Stromal cell of bone marrow (primary cell): ENCODE data around the gene LRMDA.
A peak's percentile ranks its signal among the peaks of the same experiment; 100 is the strongest.

Experiments
- DNase-seq: peaks from one replicate; pipeline ENCODE4 v3.0.0-alpha.2; 2012; ENCODE audit warnings: low read depth

The LRMDA gene

DNA sequence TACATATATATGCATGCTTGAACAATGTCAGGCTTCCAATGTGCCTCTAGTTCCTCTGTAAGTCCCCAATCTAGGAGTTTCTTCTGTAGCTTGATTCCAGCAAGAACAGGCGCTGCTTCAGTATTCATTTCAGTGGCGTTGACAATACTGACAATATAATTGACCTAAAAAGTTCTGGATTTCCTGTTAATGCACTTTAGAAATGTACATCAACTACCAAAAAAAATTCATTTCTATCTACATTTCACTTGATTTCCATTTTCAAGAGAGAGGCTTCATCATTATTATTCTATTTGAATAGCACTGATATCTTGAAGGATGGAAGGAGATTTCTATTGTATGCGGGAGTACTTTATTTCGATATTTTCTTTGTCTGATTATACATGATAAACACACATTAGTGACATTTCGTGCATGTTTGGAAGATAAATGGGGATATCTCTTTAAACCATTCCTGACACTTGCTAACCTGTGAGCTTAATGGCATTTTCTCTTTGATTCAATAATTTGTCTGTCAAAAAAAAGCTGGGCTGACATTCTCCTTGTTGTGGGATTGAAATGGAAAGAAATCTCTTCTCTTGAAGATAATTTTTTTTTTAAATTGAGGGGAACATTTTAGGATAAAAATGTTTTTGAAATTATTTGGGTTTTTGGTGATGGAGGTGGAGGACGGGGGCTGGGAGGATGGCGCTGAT, 568.2 kb downstream of the LRMDA start:
- no peak for DNase-seq

- no peak for DNase-seq
Observed at GRCh38 chr10:76000550-76000949, 569.1 kb downstream of the LRMDA start.

DNA sequence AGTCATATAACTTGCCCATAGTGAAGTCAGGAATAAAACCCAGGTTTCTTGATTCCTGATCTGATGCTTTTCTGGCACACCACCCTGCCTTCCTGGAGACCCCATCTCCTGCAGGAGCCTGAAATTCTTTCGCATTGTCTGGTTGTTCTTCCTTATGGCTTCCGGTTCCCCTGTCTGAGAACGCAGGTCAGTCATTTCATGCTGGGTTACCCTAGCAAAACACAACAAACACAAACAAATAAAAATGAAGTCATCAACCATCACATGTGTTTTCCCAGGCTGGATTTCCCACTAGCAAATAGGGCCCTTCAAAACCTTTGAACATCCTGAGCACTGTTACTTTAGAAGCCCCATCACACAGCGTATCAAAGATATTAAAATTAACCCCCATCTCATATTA, 569.6 kb downstream of the LRMDA start:
- DNase-seq, result no peak

- no peak for DNase-seq
Observed at GRCh38 chr10:76001461-76001860, 570.0 kb downstream of the LRMDA start.

DNA sequence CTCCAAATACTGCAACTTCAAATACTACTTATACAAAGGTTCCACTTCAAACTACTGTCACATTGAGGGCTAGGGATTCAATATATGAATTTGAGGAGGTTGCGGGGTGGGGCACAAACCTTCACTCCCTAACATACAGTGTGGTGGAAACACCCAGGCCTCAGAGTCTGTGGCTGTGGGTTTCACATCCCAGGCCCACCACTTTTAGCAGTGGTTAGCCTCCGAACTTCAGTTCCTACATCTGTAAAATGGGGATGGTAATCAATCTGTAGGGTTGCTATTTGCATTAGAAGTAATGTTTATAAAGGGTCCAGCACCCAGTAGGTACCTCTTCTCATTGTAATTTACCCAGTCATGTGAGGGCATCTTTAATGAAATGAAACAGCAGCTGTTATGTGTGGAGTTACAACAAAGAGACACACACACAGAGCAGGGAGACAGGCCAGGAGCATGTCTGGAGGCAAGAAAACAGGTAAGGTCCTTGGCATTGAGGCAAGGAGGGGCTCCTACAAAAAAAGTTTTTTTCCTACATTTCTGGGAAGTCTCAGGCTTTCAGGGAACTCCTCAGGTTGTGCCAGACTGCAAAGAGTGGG, 570.9 kb downstream of the LRMDA start:
- DNase-seq, result no peak

GRCh38 chr10:76007667-76008181, 576.3 kb downstream of the LRMDA start:
- DNase-seq, result no peak

DNA sequence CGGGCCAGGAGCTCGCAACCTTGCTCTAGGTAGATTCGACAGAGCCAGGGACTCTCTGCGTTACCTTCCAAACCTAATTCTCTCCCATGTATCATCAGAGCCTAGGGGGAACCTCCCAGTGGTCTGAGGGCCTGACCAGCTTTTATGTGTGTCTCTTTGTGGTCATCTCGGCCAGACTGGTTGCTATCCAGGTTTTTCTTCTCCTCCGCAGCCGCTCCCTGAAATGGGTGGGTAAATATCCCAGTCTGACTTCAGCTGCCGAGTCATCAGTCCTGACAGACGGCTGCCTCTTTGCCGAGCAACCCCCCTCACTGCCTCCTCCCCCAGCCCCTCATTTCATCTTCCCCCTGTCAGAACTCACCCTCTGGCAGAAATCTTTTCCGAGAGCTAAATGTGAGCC, 578.1 kb downstream of the LRMDA start:
- no peak for DNase-seq

- no peak for DNase-seq
Observed at GRCh38 chr10:76010703-76011102, 579.3 kb downstream of the LRMDA start.

DNA sequence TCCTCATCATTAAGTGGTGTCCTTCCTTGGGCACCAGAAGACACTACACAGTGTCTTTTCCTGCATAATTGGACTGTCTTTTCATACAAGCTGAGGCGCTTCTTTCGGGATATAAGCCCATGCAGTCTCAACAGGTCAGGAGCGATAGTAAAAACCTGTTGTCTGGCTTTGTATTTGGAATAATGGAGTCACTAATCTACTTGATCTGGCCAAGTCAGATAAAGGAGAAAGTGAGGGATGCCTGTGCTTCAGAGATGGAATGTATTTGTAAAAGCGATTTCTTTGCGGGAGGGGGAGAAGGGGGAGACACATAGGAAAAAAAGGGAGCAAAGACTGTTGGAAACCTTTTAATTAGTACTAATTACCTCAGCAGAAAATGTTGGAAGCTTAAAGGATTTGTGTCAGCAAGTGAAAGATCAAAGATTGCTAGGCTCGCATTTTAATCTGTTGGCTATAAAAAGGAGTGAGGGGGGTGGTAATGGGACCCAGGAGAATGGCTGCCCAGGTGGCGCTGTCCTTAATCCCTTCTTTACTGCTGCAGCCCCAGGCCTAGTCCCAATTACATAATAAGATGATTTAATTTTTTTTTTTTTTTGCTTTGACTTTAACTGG, 581.4 kb downstream of the LRMDA start:
- DNase-seq, result no peak

DNA sequence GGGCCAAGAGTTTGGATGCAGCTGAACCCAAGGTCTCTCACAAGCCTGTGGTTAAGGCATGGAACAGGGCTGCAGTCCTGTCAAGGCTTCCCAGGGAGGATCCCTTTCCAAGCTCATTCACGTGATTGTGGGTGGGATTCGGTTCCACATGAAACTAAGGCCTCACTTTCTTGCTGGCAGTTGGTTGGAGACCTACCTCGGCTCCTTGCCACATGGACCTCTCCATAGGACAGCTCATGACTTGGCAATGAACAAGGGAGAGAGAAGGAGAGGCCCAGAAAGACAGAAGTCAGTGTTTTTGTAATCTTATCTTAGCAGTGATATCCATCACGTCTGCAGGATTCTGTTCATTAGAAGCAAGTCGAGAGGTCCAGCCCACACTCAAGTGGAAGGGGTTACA, 583.8 kb downstream of the LRMDA start:
- peak; percentile 36 for DNase-seq

DNA sequence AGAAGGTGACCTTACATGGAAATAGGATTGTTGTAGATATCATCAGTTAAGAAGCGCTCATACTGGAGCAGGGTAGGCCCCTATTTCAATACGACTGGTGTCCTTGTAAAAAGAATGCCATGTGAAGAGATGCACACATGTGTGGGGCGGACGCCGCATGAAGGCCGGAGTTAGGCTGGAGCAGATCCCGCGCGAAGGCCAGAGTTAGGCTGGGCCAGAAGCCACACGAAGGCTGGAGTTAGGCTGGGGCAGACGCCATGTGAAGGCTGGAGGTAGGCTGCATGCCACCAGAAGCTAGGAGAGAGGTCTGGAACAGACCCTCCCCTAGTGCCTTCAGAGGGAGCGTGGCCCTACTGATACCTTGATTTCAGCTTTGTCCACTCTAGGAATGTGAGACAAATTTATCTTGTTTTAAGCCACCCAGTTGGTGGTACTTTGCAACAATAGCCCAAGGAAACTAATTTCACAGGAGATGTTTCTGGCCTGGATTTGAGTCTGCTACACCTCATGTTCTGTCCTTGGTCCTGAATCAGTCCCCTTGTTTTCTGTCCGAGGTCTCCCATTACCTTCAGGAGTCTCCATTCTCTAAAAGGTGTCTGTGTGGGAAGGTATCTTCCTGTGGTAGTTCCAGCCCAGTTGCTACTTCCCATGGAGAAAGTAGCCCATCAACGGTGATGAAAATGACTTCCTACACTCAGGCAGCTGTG, 585.8 kb downstream of the LRMDA start:
- no peak for DNase-seq

DNA sequence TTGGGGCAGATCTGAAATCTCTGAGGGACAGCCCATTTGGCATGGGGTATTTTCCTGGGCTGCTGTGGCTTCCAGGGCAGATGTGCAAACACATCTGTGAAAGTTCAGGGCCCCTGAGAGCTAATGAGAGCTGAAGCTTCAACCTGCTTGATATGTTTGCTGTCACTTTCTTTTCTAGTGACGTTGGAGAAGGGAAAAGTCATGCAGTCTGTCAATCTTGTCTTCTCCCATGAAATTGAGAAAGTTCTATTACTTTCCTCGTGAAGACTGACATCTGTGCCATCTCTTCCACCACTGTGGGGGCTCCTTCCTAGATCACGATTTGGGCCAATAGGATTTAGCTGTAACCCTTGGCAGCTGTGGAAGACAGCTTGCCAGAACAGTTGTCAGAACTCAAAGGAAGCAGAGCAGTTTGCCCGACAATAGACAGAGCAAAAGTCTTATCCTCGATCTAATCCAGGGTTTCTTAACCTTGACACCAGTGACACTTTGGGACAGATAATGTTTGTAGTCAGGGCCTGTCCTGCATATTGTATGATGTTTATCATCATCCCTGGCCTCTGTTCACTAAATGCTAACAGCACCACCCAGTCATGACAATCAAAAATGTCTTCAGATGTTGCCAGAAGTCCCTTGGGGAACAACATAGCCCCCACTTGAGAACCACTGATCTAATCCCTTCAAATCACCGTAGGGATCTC, 586.5 kb downstream of the LRMDA start:
- no peak for DNase-seq

DNA sequence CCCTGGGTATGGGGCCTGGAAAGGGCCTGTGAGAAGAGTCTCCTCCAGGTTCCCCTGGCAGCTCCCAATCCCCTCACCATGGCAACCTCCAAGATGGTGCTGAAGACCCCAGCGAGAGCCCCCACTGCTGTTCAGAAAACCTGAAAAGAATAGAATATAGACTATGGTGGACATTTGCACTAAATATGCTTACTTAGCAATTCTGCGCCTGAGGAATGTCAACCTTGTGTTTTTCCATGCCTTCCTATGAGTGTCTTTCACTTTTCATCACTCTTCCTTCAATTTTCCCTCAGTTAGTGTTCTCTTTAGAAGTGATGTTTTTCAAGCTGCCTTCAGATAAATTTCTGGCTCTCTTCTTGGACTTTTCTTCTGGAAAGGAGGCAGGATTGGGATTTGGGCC, 589.2 kb downstream of the LRMDA start:
- DNase-seq, result no peak

GRCh38 chr10:76021398-76021797, 590.0 kb downstream of the LRMDA start:
- DNase-seq, result no peak

DNA sequence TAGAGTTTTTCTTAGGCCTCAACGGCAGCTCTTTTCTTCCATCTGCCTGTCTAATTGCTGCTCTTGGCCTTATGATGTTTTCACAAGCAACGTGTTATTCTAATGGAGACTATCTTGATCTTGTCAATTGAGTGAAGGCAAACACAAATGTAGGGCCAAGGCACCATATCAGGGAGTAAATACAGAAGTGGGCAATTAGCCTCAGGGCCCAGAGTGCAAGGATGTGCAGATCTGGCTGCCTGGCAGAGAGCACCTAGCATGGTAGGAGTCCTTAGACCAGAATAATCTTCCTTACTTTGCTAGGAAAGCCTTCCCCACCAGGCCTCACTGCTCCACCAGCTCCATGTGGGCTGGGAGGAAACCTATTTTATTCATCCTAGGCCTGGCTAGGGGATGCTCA, 590.9 kb downstream of the LRMDA start:
- no peak for DNase-seq

DNA sequence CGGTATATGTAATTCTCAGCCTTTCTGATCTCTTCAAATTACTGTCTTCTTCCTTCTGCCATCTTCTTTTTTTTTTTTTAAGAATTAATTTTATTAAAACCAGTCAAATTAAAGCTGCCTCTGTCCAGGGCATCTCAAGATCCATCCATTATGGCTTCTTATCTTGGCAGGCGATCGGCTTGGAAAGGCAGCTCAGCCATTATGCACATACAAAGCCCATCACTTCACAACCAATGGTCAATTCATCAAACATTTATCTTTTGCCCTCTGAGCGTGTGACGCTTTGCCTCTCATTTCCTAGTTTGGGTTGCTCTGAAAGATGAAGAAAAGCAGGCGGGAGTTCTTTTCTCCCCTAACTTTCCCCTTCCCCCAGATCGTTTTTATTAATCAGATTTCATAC, 591.6 kb downstream of the LRMDA start:
- DNase-seq, result no peak

GRCh38 chr10:76024460-76025123, 593.2 kb downstream of the LRMDA start:
- DNase-seq, result no peak

- DNase-seq, result no peak
Observed at GRCh38 chr10:76025124-76025477, 593.7 kb downstream of the LRMDA start.

DNA sequence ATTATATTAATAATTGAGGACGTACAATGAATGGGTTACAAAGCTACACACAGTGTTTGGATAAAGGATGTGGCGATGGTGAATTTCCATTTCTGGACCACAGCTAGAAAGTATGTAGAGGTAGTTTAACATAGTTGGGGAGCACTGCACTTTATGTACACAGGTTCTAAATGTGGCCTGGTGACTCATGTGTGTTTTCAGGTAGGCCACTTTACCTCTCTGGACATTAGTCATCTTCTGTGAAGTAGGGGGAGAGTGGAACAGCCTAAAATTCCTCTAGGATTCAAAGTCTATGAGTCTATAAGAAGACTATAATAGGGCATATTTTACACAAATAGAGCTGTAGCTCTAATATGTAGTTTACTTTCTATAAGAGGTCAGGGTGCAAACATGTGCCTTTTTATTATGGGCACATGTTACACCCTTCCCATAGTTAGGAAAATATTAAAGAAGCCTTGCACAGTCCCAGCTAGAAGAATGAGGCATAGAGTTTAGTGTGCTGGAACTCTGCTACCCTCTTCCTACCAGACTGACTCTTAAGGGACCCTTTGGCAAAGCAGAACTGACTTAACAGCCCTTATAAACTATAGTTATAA, 594.9 kb downstream of the LRMDA start:
- DNase-seq, result no peak

- no peak for DNase-seq
Observed at GRCh38 chr10:76026905-76027304, 595.5 kb downstream of the LRMDA start.

DNA sequence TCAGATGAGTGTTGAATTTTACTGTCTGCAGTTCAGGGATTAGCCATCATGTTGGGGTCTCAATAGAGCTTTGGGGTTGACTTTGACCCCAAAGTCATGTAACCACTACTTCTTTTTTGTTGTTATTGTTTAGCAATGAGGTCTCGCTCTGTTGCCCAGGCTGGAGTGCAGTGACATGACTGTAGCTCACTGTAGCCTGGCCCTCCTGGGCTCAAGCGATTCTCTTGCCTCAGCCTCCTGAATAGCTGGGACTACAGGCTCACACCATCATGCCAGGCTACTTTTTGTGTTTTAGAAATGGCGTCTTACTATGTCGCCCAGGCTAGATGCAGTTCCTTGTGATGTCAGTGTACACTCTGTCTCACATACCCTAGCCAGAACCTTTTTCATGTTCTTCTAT, 598.4 kb downstream of the LRMDA start:
- no peak for DNase-seq
